Measurements from ENCODE around the gene FXN.
"Not testable (repeated sequence)": the region's sequence is repeated elsewhere in the genome, so short reads cannot be mapped to it uniquely, and the experiment has no call there.

Gene FXN

GRCh38 chr9:69027355-69028097 lies 8.0 kb upstream of the FXN start:
- FAIRE-seq, result no peak

GRCh38 chr9:69028754-69029153 lies 6.8 kb upstream of the FXN start:
- no peak for FAIRE-seq

GRCh38 chr9:69029535-69029934 lies 6.0 kb upstream of the FXN start:
- FAIRE-seq, result no peak

- FAIRE-seq, result no peak
Measured at GRCh38 chr9:69030851-69031645, 4.5 kb upstream of the FXN start.

GRCh38 chr9:69034071-69034470 lies 1.5 kb upstream of the FXN start:
- no peak for FAIRE-seq

- FAIRE-seq, result no peak
Measured at GRCh38 chr9:69036309-69036708, 757 bp downstream of the FXN start.

GRCh38 chr9:69036799-69037198 lies 1.2 kb downstream of the FXN start:
- no peak for FAIRE-seq

GRCh38 chr9:69040646-69041045 lies 5.1 kb downstream of the FXN start:
- no peak for FAIRE-seq

GRCh38 chr9:69044240-69045219 lies 9.0 kb downstream of the FXN start:
- no peak for FAIRE-seq

- no peak for FAIRE-seq
Measured at GRCh38 chr9:69045821-69046220, 10.3 kb downstream of the FXN start.

- FAIRE-seq, result no peak
Measured at GRCh38 chr9:69046723-69047122, 11.2 kb downstream of the FXN start.

GRCh38 chr9:69047371-69047770 lies 11.8 kb downstream of the FXN start:
- no peak for FAIRE-seq

GRCh38 chr9:69049094-69049493 lies 13.5 kb downstream of the FXN start:
- FAIRE-seq, result no peak

- FAIRE-seq, result not testable (repeated sequence)
Measured at GRCh38 chr9:69050936-69051335, 15.4 kb downstream of the FXN start.

GRCh38 chr9:69054989-69055388 lies 19.4 kb downstream of the FXN start:
- FAIRE-seq, result no peak

- FAIRE-seq, result no peak
Measured at GRCh38 chr9:69056191-69056815, 20.8 kb downstream of the FXN start.

GRCh38 chr9:69058101-69058500 lies 22.5 kb downstream of the FXN start:
- FAIRE-seq, result no peak

GRCh38 chr9:69060766-69061165 lies 25.2 kb downstream of the FXN start:
- no peak for FAIRE-seq

GRCh38 chr9:69062195-69062594 lies 26.6 kb downstream of the FXN start:
- FAIRE-seq, result no peak

- no peak for FAIRE-seq
Measured at GRCh38 chr9:69063839-69064238, 28.3 kb downstream of the FXN start.

GRCh38 chr9:69065660-69066059 lies 30.1 kb downstream of the FXN start:
- no peak for FAIRE-seq

GRCh38 chr9:69066955-69067354 lies 31.4 kb downstream of the FXN start:
- FAIRE-seq, result no peak

- FAIRE-seq, result no peak
Measured at GRCh38 chr9:69070201-69070600, 34.6 kb downstream of the FXN start.
